ENCODE data around the gene AGAP3. TPM values are rescaled to one million over a fixed set of nuclear protein-coding genes. Genes with fewer than 3 reads are reported as not detected.

Gene AGAP3
- polyA plus RNA-seq, 1 of the 3 experiments (the other 2 are of a cell fraction), result 126 TPM

- POLR2A ChIA-PET, result interaction anchor here (0.8 to 1.5 kb wide), 8 partner anchors 10 to 152 kb away, joined by 3 to 7 read pairs (median 4); partner anchors contain the start of genes ABCB8 and CHPF2
- Histone ChIP-seq H3K9ac (peak overlapping the region; percentile 96), H3K4me3 (ENCODE audit: low read depth in 2 of 2, low read length in 1 of 2) (peak overlapping the region; percentile 94 to 99), H3K36me3 (replicated peaks in 1 of 2; ENCODE audit: control insufficient read depth in 1 of 2, insufficient read depth in 2 of 2, low read length in 1 of 2) (peaks cover 12 to 51% of the 10 kb centered on the region in 2 experiments), H3K4me1 (ENCODE audit: control insufficient read depth in 1 of 2, insufficient read depth in 2 of 2, low read depth in 1 of 2, low read length in 1 of 2) (peaks cover 25 to 42% of the 10 kb centered on the region in 2 experiments), H3F3A (replicated peaks; ENCODE audit: insufficient read depth) (peaks cover 42% of the 10 kb centered on the region), H3K4me2 (peak overlapping the region; percentile 98), H3K9me2 (no peaks in the 10 kb centered on the region), H3K27me3 (ENCODE audit: insufficient read depth) (no peaks in the 10 kb centered on the region), H2AFZ (ENCODE audit: low read depth) (peak overlapping the region; percentile 73; the same call in 1 of the 2 replicates), H4K20me1 (ENCODE audit: insufficient read depth) (no peaks in the 10 kb centered on the region; the same call in 1 of the 2 replicates), H3K9me3 (no peaks in the 10 kb centered on the region), H3K27ac (ENCODE audit: low read depth in 2 of 2, low read length in 1 of 2) (peak overlapping the region; percentile 78 to 95), H3K79me2 (ENCODE audit: insufficient read depth) (peaks cover 48% of the 10 kb centered on the region)
- TF ChIP-seq FOXJ3 (CRISPR knock-in tag; IDR thresholded peaks at IDR 0.05) (no peak), REST (IDR thresholded peaks at IDR 0.05; ENCODE audit: low read depth, low read length) (no peak), EP300 (IDR thresholded peaks at IDR 0.05; ENCODE audit: borderline replicate concordance in 1 of 2, low read depth in 1 of 2, low read length in 1 of 2) (no peak), POLR2AphosphoS5 (IDR thresholded peaks at IDR 0.05; ENCODE audit: low read depth, low read length) (no peak; the same call in 1 of the 2 replicates), CTCF (IDR thresholded peaks at IDR 0.05) (peak; percentile 6; the same call in 1 of the 2 replicates), ELF1 (IDR thresholded peaks at IDR 0.05) (no peak), YY1 (IDR thresholded peaks at IDR 0.05; ENCODE audit: low read depth) (no peak), NRF1 (IDR thresholded peaks at IDR 0.05; ENCODE audit: low read depth, low read length) (no peak), MXI1 (IDR thresholded peaks at IDR 0.05; ENCODE audit: low read depth, low read length) (peak; percentile 23; the same call in 1 of the 2 replicates), TEAD4 (IDR thresholded peaks at IDR 0.05; ENCODE audit: borderline replicate concordance, insufficient read depth) (no peak), FOSL2 (IDR thresholded peaks at IDR 0.05; ENCODE audit: borderline replicate concordance, low read depth) (no peak), EZH2phosphoT487 (IDR thresholded peaks at IDR 0.05; ENCODE audit: borderline replicate concordance, low read depth) (no peak), GATA2 (CRISPR knock-in tag; IDR thresholded peaks at IDR 0.05) (no peak), JUND (IDR thresholded peaks at IDR 0.05) (no peak), RXRA (IDR thresholded peaks at IDR 0.05; ENCODE audit: borderline replicate concordance, low read depth) (no peak), FOXM1 (IDR thresholded peaks at IDR 0.05; ENCODE audit: low read depth) (no peak)
- 4% methylated on average over 30 of the region's 31 CpGs for WGBS (ENCODE audit: low lambda C conversion rate)
- DNase-seq, result peak; percentile 77
- CTCF ChIA-PET, result interaction anchor here (0.6 to 21.3 kb wide), 7 partner anchors 15 to 89 kb away, joined by 3 to 474 read pairs (median 5); partner anchors contain the start of genes CDK5 and SLC4A2
Observed at GRCh38 chr7:151080067-151080521, 6.2 kb upstream of the AGAP3 start.

Data from SK-N-SH (cell line).